HG03196 (cell line): Measurements from ENCODE around the gene MAF.

Experiments
- ATAC-seq: cut with Tn5 transposase; IDR thresholded peaks from one replicate; pipeline ENCODE4 v1.9.1; 2021; ENCODE audit not compliant: unreplicated experiment

Gene MAF

GRCh38 chr16:79600638-79601091 lies at the start of gene MAF:
MAF (minus strand) TSS chr16:79600737; CDS start chr16:79599902, 835 bp downstream.
- no peak for ATAC-seq

- ATAC-seq, result no peak
Observed at GRCh38 chr16:79648826-79649225, 48.3 kb upstream of the MAF start.

GRCh38 chr16:79647586-79647985 lies 47.0 kb upstream of the MAF start:
- no peak for ATAC-seq

- no peak for ATAC-seq
Observed at GRCh38 chr16:79645701-79646100, 45.2 kb upstream of the MAF start.

GRCh38 chr16:79644971-79645667 lies 44.6 kb upstream of the MAF start:
- ATAC-seq, result no peak

GRCh38 chr16:79642652-79643051 lies 42.1 kb upstream of the MAF start:
- ATAC-seq, result no peak

GRCh38 chr16:79640513-79641360 lies 40.2 kb upstream of the MAF start:
- no peak for ATAC-seq

- ATAC-seq, result no peak
Observed at GRCh38 chr16:79639576-79640311, 39.2 kb upstream of the MAF start.

- ATAC-seq, result no peak
Observed at GRCh38 chr16:79638386-79638785, 37.8 kb upstream of the MAF start.

GRCh38 chr16:79635488-79635887 lies 35.0 kb upstream of the MAF start:
- ATAC-seq, result no peak

- no peak for ATAC-seq
Observed at GRCh38 chr16:79634298-79634697, 33.8 kb upstream of the MAF start.

GRCh38 chr16:79632289-79632688 lies 31.8 kb upstream of the MAF start:
- no peak for ATAC-seq

- no peak for ATAC-seq
Observed at GRCh38 chr16:79628988-79629387, 28.5 kb upstream of the MAF start.

GRCh38 chr16:79628501-79628975 lies 28.0 kb upstream of the MAF start:
- peak; percentile 90 for ATAC-seq

GRCh38 chr16:79627092-79627491 lies 26.6 kb upstream of the MAF start:
- no peak for ATAC-seq

- no peak for ATAC-seq
Observed at GRCh38 chr16:79625738-79626137, 25.2 kb upstream of the MAF start.

GRCh38 chr16:79623824-79624223 lies 23.3 kb upstream of the MAF start:
- ATAC-seq, result no peak

GRCh38 chr16:79623062-79623461 lies 22.5 kb upstream of the MAF start:
- no peak for ATAC-seq

GRCh38 chr16:79621027-79621426 lies 20.5 kb upstream of the MAF start:
- no peak for ATAC-seq

GRCh38 chr16:79618692-79619050 lies 18.1 kb upstream of the MAF start:
- ATAC-seq, result no peak

- no peak for ATAC-seq
Observed at GRCh38 chr16:79618041-79618691, 17.6 kb upstream of the MAF start.
